SU-DHL-6 (cell line): Measurements from ENCODE around the gene TMEM100.

ENCODE experiments used
- H2AFZ ChIP-seq: fragments of 200-600 bp; sonication (generic); 2 replicates; pipeline ENCODE4 v1.6.1; 2014; ENCODE audit warnings: low read depth, mild to moderate bottlenecking, moderate library complexity, mixed read lengths, antibody characterized with exemption, low read length; ENCODE audit not compliant: severe bottlenecking
- H3F3A ChIP-seq: fragments of 200-600 bp; shearing (Covaris generic); 2 replicates; pipeline ENCODE4 v1.6.0; 2016; ENCODE audit warnings: antibody characterized with exemption, mild to moderate bottlenecking; ENCODE audit not compliant: insufficient read depth
- H3K27ac ChIP-seq: fragments of 200-600 bp; sonication (generic); 2 replicates; pipeline ENCODE4 v1.5.1; 2016; ENCODE audit warnings: low read depth, mild to moderate bottlenecking, low read length, moderate library complexity, mixed read lengths
- H3K27me3 ChIP-seq: fragments of 200-600 bp; sonication (generic), shearing (Covaris generic); 2 replicates; pipeline ENCODE4 v1.6.0; 2014; ENCODE audit warnings: mild to moderate bottlenecking, low read length
- H3K36me3 ChIP-seq: fragments of 200-600 bp; sonication (generic); 2 replicates; pipeline ENCODE4 v1.6.1; 2014; ENCODE audit warnings: mild to moderate bottlenecking, low read length, mixed read lengths
- H3K4me2 ChIP-seq: fragments of 300-600, 200-600 bp; shearing (Covaris generic), sonication (generic); 2 replicates; pipeline ENCODE4 v1.6.0; 2014; ENCODE audit warnings: low read length, low read depth, mild to moderate bottlenecking; ENCODE audit not compliant: poor library complexity, severe bottlenecking
- H3K4me3 ChIP-seq: fragments of 200-600 bp; sonication (generic); 2 replicates; pipeline ENCODE4 v1.5.1; 2014; ENCODE audit warnings: antibody characterized with exemption, low read length, mild to moderate bottlenecking, mixed read lengths; ENCODE audit not compliant: insufficient read depth, poor library complexity, severe bottlenecking
- H3K79me2 ChIP-seq: fragments of 200-600 bp; sonication (generic); 2 replicates; pipeline ENCODE4 v1.6.1; 2014; ENCODE audit warnings: mild to moderate bottlenecking, low read length, moderate library complexity; ENCODE audit not compliant: insufficient read depth
- H3K9ac ChIP-seq: fragments of 200-600 bp; sonication (generic); 2 replicates; pipeline ENCODE4 v1.7.0; 2014; ENCODE audit warnings: mild to moderate bottlenecking, low read length
- H3K9me2 ChIP-seq: fragments of 200-600 bp; sonication (generic); replicated peaks from 2 replicates; pipeline ENCODE4 v1.6.1; 2014; ENCODE audit warnings: low read length; ENCODE audit not compliant: insufficient read depth
- H3K9me3 ChIP-seq: fragments of 200-600 bp; sonication (generic); 2 replicates; pipeline ENCODE4 v1.6.1; 2014; ENCODE audit warnings: low read length, mixed read lengths; ENCODE audit not compliant: insufficient read depth
- H4K20me1 ChIP-seq: fragments of 200-600 bp; sonication (generic); 2 replicates; pipeline ENCODE4 v1.6.1; 2014; ENCODE audit warnings: low read depth, mild to moderate bottlenecking, antibody characterized with exemption, low read length, moderate library complexity, mixed read lengths
- EZH2phosphoT487 ChIP-seq: fragments of 200-600 bp; sonication (generic), shearing (Covaris generic); conservative IDR thresholded peaks from 2 replicates; pipeline ENCODE4 v1.6.1; 2018; ENCODE audit warnings: mild to moderate bottlenecking, antibody characterized with exemption, low read length, moderate library complexity, mixed read lengths
- TF ChIP-seq, protein P1 (sequence below): fragments of 200-600 bp; sonication (generic); IDR thresholded peaks from one replicate; pipeline ENCODE4 v1.5.1; 2017; ENCODE audit warnings: antibody characterized with exemption, mild to moderate bottlenecking, low read length, moderate library complexity; ENCODE audit not compliant: insufficient read depth, poor library complexity, severe bottlenecking

The TMEM100 gene, protein sequence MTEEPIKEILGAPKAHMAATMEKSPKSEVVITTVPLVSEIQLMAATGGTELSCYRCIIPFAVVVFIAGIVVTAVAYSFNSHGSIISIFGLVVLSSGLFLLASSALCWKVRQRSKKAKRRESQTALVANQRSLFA

DNA sequence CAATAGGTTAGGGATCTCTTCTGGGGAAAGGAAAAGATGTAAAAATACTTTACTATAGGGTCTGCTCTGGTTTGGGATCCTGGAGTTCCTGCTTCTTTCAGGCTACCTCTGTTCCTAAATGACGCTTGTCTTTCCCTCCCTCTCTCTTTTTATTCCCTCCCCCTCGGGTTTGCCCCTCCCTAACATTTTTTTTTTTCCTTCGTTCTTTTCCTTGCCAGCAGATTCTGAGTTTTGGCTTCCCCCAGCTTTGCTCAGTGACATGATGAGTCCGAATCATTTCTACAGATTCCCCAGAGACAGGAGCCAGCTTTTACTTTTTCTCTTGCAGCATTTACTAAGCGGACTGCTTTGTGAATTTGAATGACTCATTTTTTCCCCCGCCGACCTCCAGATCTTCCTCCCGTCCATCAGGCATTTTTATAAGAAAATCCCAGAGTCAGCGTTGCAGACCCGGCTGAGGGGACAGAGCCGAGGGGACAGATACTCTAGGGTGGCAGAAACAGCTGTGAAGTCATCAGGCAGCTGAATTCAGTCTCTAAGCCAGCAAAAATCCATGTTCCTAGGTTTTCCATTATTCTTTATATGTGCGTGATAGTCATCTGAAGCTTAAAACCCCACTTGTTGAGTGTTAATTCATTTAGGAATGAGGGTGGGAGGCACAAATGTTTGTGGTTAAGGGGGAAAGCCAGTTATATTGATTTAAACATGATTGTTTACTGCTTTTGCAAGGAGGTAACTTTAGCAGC is at the start of gene TMEM100:
Gene TMEM100, minus strand, starts transcription at position 123 of the 746 bp plus-strand sequence. CDS start 1,794 bp downstream, outside the sequence.
- no peak within 1 kb of the TSS for H3K9ac ChIP-seq
- no peaks in the 10 kb centered on the region for H3K9me2 ChIP-seq
- TF ChIP-seq EZH2phosphoT487, result no peak
- TF ChIP-seq, protein P1, sequence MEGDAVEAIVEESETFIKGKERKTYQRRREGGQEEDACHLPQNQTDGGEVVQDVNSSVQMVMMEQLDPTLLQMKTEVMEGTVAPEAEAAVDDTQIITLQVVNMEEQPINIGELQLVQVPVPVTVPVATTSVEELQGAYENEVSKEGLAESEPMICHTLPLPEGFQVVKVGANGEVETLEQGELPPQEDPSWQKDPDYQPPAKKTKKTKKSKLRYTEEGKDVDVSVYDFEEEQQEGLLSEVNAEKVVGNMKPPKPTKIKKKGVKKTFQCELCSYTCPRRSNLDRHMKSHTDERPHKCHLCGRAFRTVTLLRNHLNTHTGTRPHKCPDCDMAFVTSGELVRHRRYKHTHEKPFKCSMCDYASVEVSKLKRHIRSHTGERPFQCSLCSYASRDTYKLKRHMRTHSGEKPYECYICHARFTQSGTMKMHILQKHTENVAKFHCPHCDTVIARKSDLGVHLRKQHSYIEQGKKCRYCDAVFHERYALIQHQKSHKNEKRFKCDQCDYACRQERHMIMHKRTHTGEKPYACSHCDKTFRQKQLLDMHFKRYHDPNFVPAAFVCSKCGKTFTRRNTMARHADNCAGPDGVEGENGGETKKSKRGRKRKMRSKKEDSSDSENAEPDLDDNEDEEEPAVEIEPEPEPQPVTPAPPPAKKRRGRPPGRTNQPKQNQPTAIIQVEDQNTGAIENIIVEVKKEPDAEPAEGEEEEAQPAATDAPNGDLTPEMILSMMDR, result no peak
- H4K20me1 ChIP-seq, result no peaks in the 10 kb centered on the region
- no peak within 1 kb of the TSS for H2AFZ ChIP-seq
- H3K9me3 ChIP-seq, result no peaks in the 10 kb centered on the region
- H3K27ac ChIP-seq, result no peak within 1 kb of the TSS
- H3F3A ChIP-seq, result no peaks in the 10 kb centered on the region
- H3K27me3 ChIP-seq, result no peaks in the 10 kb centered on the region
- no peak within 1 kb of the TSS for H3K4me3 ChIP-seq
- no peaks in the 10 kb centered on the region for H3K79me2 ChIP-seq
- no peaks in the 10 kb centered on the region for H3K36me3 ChIP-seq
- no peak within 1 kb of the TSS for H3K4me2 ChIP-seq

DNA sequence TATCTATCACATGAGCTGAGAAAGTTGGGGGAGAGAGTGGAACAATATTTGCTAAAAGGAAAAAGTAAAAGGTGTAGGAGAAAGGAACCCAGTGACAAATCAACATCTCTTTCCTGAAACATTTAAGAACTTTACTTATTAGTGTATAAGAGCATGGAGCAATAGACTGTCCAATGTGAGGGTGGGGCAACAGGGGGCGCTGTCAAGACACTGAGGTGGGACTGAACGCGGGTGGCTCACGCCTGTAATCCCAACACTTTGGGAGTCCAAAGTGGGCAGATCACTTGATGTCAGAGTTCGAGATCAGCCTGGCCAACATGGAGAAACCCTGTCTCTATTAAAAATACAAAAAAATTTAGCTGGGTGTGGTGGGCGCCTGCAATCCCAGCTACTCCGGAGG is 49.4 kb upstream of the TMEM100 start:
- no peak overlapping the region for H2AFZ ChIP-seq
- H3K27ac ChIP-seq, result no peak overlapping the region
- no peaks in the 10 kb centered on the region for H3K36me3 ChIP-seq
- H4K20me1 ChIP-seq, result no peaks in the 10 kb centered on the region
- no peak overlapping the region for H3K4me2 ChIP-seq
- no peak overlapping the region for H3K4me3 ChIP-seq
- no peaks in the 10 kb centered on the region for H3K9me2 ChIP-seq
- H3K9me3 ChIP-seq, result no peaks in the 10 kb centered on the region
- H3K27me3 ChIP-seq, result no peaks in the 10 kb centered on the region
- H3K79me2 ChIP-seq, result no peaks in the 10 kb centered on the region
- no peaks in the 10 kb centered on the region for H3F3A ChIP-seq
- no peak overlapping the region for H3K9ac ChIP-seq
- TF ChIP-seq, protein P1, result no peak
- TF ChIP-seq EZH2phosphoT487, result no peak

DNA sequence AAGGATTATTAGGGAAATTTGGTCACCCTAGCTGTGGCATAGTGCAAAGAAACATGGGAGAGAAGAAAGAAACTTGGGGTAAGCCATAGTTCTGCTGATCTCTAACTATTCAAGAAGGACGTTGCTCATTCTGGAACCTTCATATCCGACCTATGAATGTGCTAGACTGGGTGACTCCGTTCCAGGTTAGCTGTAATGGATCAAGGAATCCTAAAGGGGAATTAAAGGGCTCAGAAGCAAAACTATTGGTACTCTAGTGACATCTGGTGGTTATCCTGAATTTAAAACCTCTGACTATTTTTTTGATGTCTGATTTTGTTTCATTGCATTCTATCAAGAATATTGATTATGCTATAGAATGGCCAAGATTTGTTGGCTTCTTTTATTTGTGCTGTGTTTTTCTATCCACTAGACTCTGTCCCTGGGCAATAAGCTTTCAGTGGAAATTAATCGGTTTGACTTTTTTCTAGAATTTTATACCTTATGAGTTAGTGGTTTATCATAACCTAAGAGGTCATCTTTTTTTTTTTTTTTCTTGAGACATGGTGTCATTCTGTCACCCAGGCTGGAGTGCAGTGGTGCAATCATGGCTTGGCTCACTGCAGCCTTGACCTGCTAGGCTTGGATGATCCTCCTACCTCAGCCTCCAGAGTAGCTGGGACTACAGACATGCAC is 47.7 kb upstream of the TMEM100 start:
- Histone ChIP-seq H3K27me3 (no peaks in the 10 kb centered on the region), H3K9me2 (no peaks in the 10 kb centered on the region), H3K9ac (no peak overlapping the region), H4K20me1 (no peaks in the 10 kb centered on the region), H3K27ac (no peak overlapping the region), H3K36me3 (no peaks in the 10 kb centered on the region), H3F3A (no peaks in the 10 kb centered on the region), H3K4me2 (no peak overlapping the region), H3K9me3 (no peaks in the 10 kb centered on the region), H2AFZ (no peak overlapping the region), H3K79me2 (no peaks in the 10 kb centered on the region), H3K4me3 (no peak overlapping the region)
- no peak for TF ChIP-seq EZH2phosphoT487
- TF ChIP-seq, protein P1, result peak; percentile 28
